H1 (cell line): ENCODE measurements around the gene ELOVL4.

ENCODE experiments used
- BCL11A ChIP-seq, 2 experiments: IDR thresholded peaks; one replicate each; pipeline ENCODE4 v1.6.1; 2011; ENCODE audit warnings: low read depth in 2 of 2, low read length in 2 of 2, mild to moderate bottlenecking in 2 of 2
- CREB1 ChIP-seq: IDR thresholded peaks from 2 replicates; pipeline ENCODE4 v1.6.1; 2012; ENCODE audit warnings: inconsistent platforms
- EP300 ChIP-seq, 2 experiments: IDR thresholded peaks; 1 replicate in 1 of 2; 2 replicates in 1 of 2; pipeline ENCODE4 v1.6.1; 2011 to 2012; ENCODE audit warnings: low read depth in 2 of 2, low read length in 2 of 2, mild to moderate bottlenecking in 2 of 2, borderline replicate concordance in 1 of 2, inconsistent platforms in 1 of 2, moderate library complexity in 1 of 2
- GTF2F1 ChIP-seq: IDR thresholded peaks from 2 replicates; pipeline ENCODE4 v1.6.1; 2012; ENCODE audit warnings: low read depth, low read length, improper control_type of control experiment, borderline replicate concordance
- JUND ChIP-seq: IDR thresholded peaks from 2 replicates; pipeline ENCODE4 v1.6.1; 2011; ENCODE audit warnings: mild to moderate bottlenecking, improper control_type of control experiment, low read length
- POLR2A ChIP-seq, 2 experiments: IDR thresholded peaks; 1 replicate in 1 of 2; 2 replicates in 1 of 2; pipeline ENCODE4 v1.6.1; 2011; ENCODE audit warnings: low read depth in 2 of 2, low read length in 2 of 2, mild to moderate bottlenecking in 2 of 2; ENCODE audit errors: control extremely low read depth in 1 of 2
- RFX5 ChIP-seq: IDR thresholded peaks from 2 replicates; pipeline ENCODE4 v1.6.1; 2011; ENCODE audit warnings: low read depth, low read length, improper control_type of control experiment, borderline replicate concordance
- RXRA ChIP-seq: IDR thresholded peaks from 2 replicates; pipeline ENCODE4 v1.6.1; 2011; ENCODE audit warnings: low read depth, mild to moderate bottlenecking, low read length, moderate library complexity; ENCODE audit not compliant: insufficient read depth
- TAF1 ChIP-seq: IDR thresholded peaks from 2 replicates; pipeline ENCODE4 v1.6.1; 2011; ENCODE audit warnings: mild to moderate bottlenecking, low read depth, low read length
- TF ChIP-seq, protein P1 (sequence below), 3 experiments: IDR thresholded peaks; 1 replicate in 2 of 3; 2 replicates in 1 of 3; pipeline versions ENCODE4 v1.5.1 to v1.6.1; 2011; ENCODE audit warnings: low read length in 3 of 3, mild to moderate bottlenecking in 3 of 3, inconsistent platforms in 2 of 3, low read depth in 1 of 3, moderate library complexity in 1 of 3; ENCODE audit not compliant: insufficient read depth in 1 of 3; ENCODE audit errors: control extremely low read depth in 1 of 3

DNA sequence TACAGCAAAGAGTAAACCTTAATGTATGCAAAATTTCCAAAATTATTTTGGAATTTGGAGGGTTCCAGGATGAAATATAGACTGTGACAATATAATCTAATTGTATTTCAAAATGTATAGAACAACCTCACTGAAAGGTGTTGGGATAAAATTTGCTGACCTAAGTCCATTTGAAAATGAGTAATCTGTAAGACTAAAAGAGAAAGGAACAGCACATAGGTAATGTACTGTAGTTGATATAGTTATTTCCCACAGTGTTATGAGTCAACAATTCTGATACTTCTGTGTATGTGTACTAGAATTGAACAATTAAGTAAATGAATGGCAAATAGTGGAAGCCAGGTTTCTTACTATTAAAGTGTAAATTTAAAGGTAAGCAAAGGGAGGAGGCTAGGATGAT lies 23.8 kb upstream of the ELOVL4 start:
- TF ChIP-seq GTF2F1 (no peak), EP300 (IDR thresholded peaks at IDR 0.05; ENCODE audit: borderline replicate concordance in 1 of 2, low read depth in 2 of 2, low read length in 2 of 2) (no peak), RXRA (no peak), TAF1 (no peak), CREB1 (no peak), JUND (no peak), RFX5 (no peak), POLR2A (IDR thresholded peaks at IDR 0.05; ENCODE audit: control extremely low read depth in 1 of 2, low read depth in 2 of 2, low read length in 2 of 2) (no peak), BCL11A (IDR thresholded peaks at IDR 0.05; ENCODE audit: low read depth in 2 of 2, low read length in 2 of 2) (no peak)
- TF ChIP-seq, protein P1, sequence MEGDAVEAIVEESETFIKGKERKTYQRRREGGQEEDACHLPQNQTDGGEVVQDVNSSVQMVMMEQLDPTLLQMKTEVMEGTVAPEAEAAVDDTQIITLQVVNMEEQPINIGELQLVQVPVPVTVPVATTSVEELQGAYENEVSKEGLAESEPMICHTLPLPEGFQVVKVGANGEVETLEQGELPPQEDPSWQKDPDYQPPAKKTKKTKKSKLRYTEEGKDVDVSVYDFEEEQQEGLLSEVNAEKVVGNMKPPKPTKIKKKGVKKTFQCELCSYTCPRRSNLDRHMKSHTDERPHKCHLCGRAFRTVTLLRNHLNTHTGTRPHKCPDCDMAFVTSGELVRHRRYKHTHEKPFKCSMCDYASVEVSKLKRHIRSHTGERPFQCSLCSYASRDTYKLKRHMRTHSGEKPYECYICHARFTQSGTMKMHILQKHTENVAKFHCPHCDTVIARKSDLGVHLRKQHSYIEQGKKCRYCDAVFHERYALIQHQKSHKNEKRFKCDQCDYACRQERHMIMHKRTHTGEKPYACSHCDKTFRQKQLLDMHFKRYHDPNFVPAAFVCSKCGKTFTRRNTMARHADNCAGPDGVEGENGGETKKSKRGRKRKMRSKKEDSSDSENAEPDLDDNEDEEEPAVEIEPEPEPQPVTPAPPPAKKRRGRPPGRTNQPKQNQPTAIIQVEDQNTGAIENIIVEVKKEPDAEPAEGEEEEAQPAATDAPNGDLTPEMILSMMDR (IDR thresholded peaks at IDR 0.05; ENCODE audit: control extremely low read depth in 1 of 3, insufficient read depth in 1 of 3, low read depth in 1 of 3, low read length in 3 of 3) = no peak
